Body of pancreas (tissue), 4 donors: ENCODE measurements around the gene ATP11C.

Source experiments
- CTCF ChIP-seq, 7 experiments: fragments of 450-650 bp in 4 of 7; fragments of 200-600 bp in 3 of 7; sonication (generic) in 3 of 7; IDR thresholded peaks; one replicate each; pipeline ENCODE4 v1.5.1; 2016 to 2019; ENCODE audit warnings: antibody characterized with exemption in 7 of 7
- POLR2A ChIP-seq, 3 donors: fragments of 450-650 bp; IDR thresholded peaks; one replicate each; pipeline ENCODE4 v1.6.1; 2016; ENCODE audit warnings: antibody characterized with exemption in 3 of 3, mild to moderate bottlenecking in 2 of 3

GRCh38 chrX:139967750-139968149 lies 34.9 kb upstream of the ATP11C start:
- TF ChIP-seq CTCF (IDR thresholded peaks at IDR 0.05) (no peak), POLR2A (IDR thresholded peaks at IDR 0.05) (no peak)
